Measurements from ENCODE around the gene PHACTR1. TPM values are rescaled to one million over a fixed set of nuclear protein-coding genes. Genes with fewer than 3 reads are reported as not detected.

Gene PHACTR1
- total RNA-seq, 4 donors from 2014 or later, result 2.0 to 8.3 (median 4.5) TPM

GRCh38 chr6:13251242-13251641 is 534.7 kb downstream of the PHACTR1 start:
- H3K4me1 ChIP-seq, result no peaks in the 10 kb centered on the region
- no peak for TF ChIP-seq POLR2A (IDR thresholded peaks at IDR 0.05)
- no peak for TF ChIP-seq CTCF (IDR thresholded peaks at IDR 0.05)
- H3K9me3 ChIP-seq, result no peaks in the 10 kb centered on the region
- no peaks in the 10 kb centered on the region for H3K36me3 ChIP-seq
- no peaks in the 10 kb centered on the region for H3K27me3 ChIP-seq
- H3K4me3 ChIP-seq, result no peak overlapping the region
- no peak overlapping the region for H3K27ac ChIP-seq
- no peak for DNase-seq
- intact Hi-C loops (cut with DNase I; ENCODE audit: low total_unique reads), result no loop called here

GRCh38 chr6:13252790-13253189 is 536.2 kb downstream of the PHACTR1 start:
- intact Hi-C loops (cut with DNase I; ENCODE audit: low total_unique reads), result no loop called here

GRCh38 chr6:13253272-13253671 is 536.7 kb downstream of the PHACTR1 start:
- no peaks in the 10 kb centered on the region for H3K36me3 ChIP-seq
- no peaks in the 10 kb centered on the region for H3K27me3 ChIP-seq
- no peaks in the 10 kb centered on the region for H3K4me1 ChIP-seq
- H3K4me3 ChIP-seq, result no peak overlapping the region
- H3K27ac ChIP-seq, result no peak overlapping the region
- TF ChIP-seq CTCF (IDR thresholded peaks at IDR 0.05), result no peak
- TF ChIP-seq POLR2A (IDR thresholded peaks at IDR 0.05), result no peak
- H3K9me3 ChIP-seq, result no peaks in the 10 kb centered on the region
- no peak for DNase-seq
- intact Hi-C loops (cut with DNase I; ENCODE audit: low total_unique reads), result no loop called here

More at GRCh38 chr6:13252790-13253189, 536.2 kb downstream of the PHACTR1 start:
- TF ChIP-seq POLR2A (IDR thresholded peaks at IDR 0.05) (no peak), CTCF (IDR thresholded peaks at IDR 0.05) (no peak)
- Histone ChIP-seq H3K27me3 (no peaks in the 10 kb centered on the region), H3K4me3 (no peak overlapping the region), H3K27ac (no peak overlapping the region), H3K36me3 (no peaks in the 10 kb centered on the region), H3K9me3 (no peaks in the 10 kb centered on the region), H3K4me1 (no peaks in the 10 kb centered on the region)
- DNase-seq, result no peak

- Histone ChIP-seq H3K27me3 (no peaks in the 10 kb centered on the region), H3K9me3 (no peaks in the 10 kb centered on the region), H3K4me1 (no peaks in the 10 kb centered on the region), H3K4me3 (no peak overlapping the region), H3K36me3 (no peaks in the 10 kb centered on the region), H3K27ac (no peak overlapping the region)
- TF ChIP-seq POLR2A (IDR thresholded peaks at IDR 0.05), result no peak
- no peak for TF ChIP-seq CTCF (IDR thresholded peaks at IDR 0.05)
- DNase-seq, result no peak
- intact Hi-C loops (cut with DNase I; ENCODE audit: low total_unique reads), result no loop called here
These were observed 539.9 kb downstream of the PHACTR1 start for GRCh38 chr6:13256266-13257001.

- no peak for DNase-seq
- TF ChIP-seq CTCF (IDR thresholded peaks at IDR 0.05) (no peak), POLR2A (IDR thresholded peaks at IDR 0.05) (no peak)
These were observed 542.8 kb downstream of the PHACTR1 start for GRCh38 chr6:13259393-13259792.

More at GRCh38 chr6:13259393-13259792, 542.8 kb downstream of the PHACTR1 start:
- Histone ChIP-seq H3K27ac (no peak overlapping the region), H3K36me3 (no peaks in the 10 kb centered on the region), H3K4me3 (no peak overlapping the region), H3K27me3 (no peaks in the 10 kb centered on the region), H3K9me3 (no peaks in the 10 kb centered on the region), H3K4me1 (no peaks in the 10 kb centered on the region)
- intact Hi-C loops (cut with DNase I; ENCODE audit: low total_unique reads), result no loop called here
